Common myeloid progenitor, CD34-positive (primary cell): Measurements from ENCODE around the gene C16orf54.
"Not testable (repeated sequence)": the region's sequence is repeated elsewhere in the genome, so short reads cannot be mapped to it uniquely, and the experiment has no call there.

Experiments
- CTCF ChIA-PET: fragments of 350-600 bp; sonication (Branson Sonifier 250); formaldehyde crosslinking; loops from one replicate; lab custom pipeline; 2021; ENCODE audit warnings: antibody characterized with exemption; lab: Charles Lee
- POLR2A ChIA-PET: fragments of 350-600 bp; sonication (Branson Sonifier 250); formaldehyde crosslinking; loops from one replicate; lab custom pipeline; 2021; ENCODE audit warnings: antibody characterized with exemption; lab: Charles Lee
- DNase-seq, 3 donors: peaks; one replicate each; pipeline versions ENCODE4 v3.0.0 to v3.0.0-alpha.2; 2013
- H3K27ac ChIP-seq, 2 experiments: 1 replicate in 1 of 2; 2 replicates in 1 of 2; pipeline ENCODE4 v1.7.0; 2013; ENCODE audit warnings: inconsistent platforms in 2 of 2, low read length in 2 of 2, mild to moderate bottlenecking in 2 of 2, low read depth in 1 of 2, moderate library complexity in 1 of 2; ENCODE audit not compliant: severe bottlenecking in 2 of 2, insufficient read depth in 1 of 2, poor library complexity in 1 of 2
- H3K27me3 ChIP-seq, 5 experiments: replicated peaks in 2 of 5; 1 replicate in 3 of 5; 2 replicates in 2 of 5; pipeline versions ENCODE4 v1.6.1 to v1.7.0; 2013; ENCODE audit warnings: low read length in 4 of 5, mild to moderate bottlenecking in 2 of 5, moderate library complexity in 2 of 5, inconsistent platforms in 1 of 5; ENCODE audit not compliant: insufficient read depth in 5 of 5, control insufficient read depth in 4 of 5
- H3K36me3 ChIP-seq, 4 experiments: 1 replicate in 2 of 4; 2 replicates in 2 of 4; pipeline versions ENCODE4 v1.6.1 to v1.7.0; 2013; ENCODE audit warnings: low read length in 3 of 4, control low read depth in 1 of 4, mild to moderate bottlenecking in 1 of 4; ENCODE audit not compliant: control insufficient read depth in 4 of 4, insufficient read depth in 4 of 4
- H3K4me1 ChIP-seq, 4 experiments: 1 replicate in 3 of 4; 2 replicates in 1 of 4; pipeline versions ENCODE4 v1.6.1 to v1.7.1; 2013; ENCODE audit warnings: low read length in 3 of 4, mild to moderate bottlenecking in 3 of 4, control low read depth in 1 of 4, inconsistent platforms in 1 of 4, moderate library complexity in 1 of 4; ENCODE audit not compliant: control insufficient read depth in 4 of 4, insufficient read depth in 4 of 4; ENCODE audit errors: control extremely low read depth in 1 of 4
- H3K4me3 ChIP-seq, 7 experiments: 1 replicate in 4 of 7; 2 replicates in 3 of 7; pipeline versions ENCODE4 v1.5.1 to v1.7.0; 2013; ENCODE audit warnings: mild to moderate bottlenecking in 7 of 7, low read length in 6 of 7, moderate library complexity in 6 of 7, inconsistent platforms in 2 of 7, low read depth in 2 of 7, control low read depth in 1 of 7; ENCODE audit not compliant: insufficient read depth in 4 of 7, control insufficient read depth in 1 of 7; ENCODE audit errors: extremely low read depth in 1 of 7
- H3K9me3 ChIP-seq, 5 experiments: 1 replicate in 4 of 5; 2 replicates in 1 of 5; pipeline versions ENCODE4 v1.6.1 to v1.7.1; 2013; ENCODE audit warnings: low read length in 4 of 5, mild to moderate bottlenecking in 2 of 5, inconsistent platforms in 1 of 5, low read depth in 1 of 5, moderate library complexity in 1 of 5; ENCODE audit not compliant: control insufficient read depth in 4 of 5, insufficient read depth in 2 of 5; ENCODE audit errors: control extremely low read depth in 1 of 5
- WGBS: methylation state at CpG from one replicate; pipeline ENCODE4 v1.1.5; 2013; ENCODE audit not compliant: insufficient coverage; 5-methylcytosine and 5-hydroxymethylcytosine counted together

The C16orf54 gene

DNA sequence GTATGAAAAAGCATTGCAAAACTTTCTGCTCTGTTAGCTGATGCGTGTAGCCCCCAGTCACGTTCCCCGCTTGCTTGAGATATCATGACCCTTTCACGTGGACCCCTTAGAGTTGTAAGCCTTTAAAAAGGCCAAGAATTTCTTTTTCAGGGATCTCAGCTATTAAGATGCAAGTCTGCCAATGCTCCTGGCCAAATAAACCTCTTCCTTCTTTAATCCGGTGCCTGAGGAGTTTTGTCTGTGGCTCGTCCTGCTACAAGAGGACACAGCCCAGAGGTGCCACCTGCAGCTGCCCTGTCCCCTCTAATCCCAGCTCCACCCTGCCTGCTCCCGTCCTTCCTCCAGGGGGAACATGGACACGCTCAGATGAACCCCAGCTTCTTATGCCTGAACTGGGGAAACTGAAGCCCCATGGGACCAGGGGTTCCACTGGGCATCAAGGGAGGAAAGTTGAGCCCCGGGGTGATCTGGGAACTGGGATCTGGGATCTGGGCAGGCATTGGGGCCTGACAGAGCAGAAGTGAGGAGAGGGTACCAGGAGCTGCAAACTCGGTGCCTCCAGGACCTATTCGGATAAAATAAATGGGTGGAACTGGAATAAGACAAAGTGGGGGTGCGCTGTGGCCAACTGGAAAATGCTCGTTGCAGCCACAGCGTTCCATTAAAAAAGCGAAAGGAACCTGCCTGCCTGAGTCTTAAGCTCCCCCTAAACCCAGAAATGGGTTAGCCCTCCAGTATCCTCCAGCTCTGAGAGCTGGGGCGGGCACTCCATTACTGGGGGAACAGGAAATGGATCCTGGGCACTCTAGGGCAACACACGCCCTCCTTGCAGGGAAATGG is 47.1 kb downstream of the C16orf54 start:
- ChIA-PET POLR2A (no interaction called here), CTCF (interaction anchor here (0.6 to 5.1 kb wide), 23 partner anchors 10 to 368 kb away, joined by 3 to 46 read pairs (median 4); partner anchors contain the start of genes KIF22, MVP, PAGR1 and SPN)
- H3K36me3 ChIP-seq, result peaks cover 0 to 15% (median 0%) of the 10 kb centered on the region in 4 experiments
- H3K4me3 ChIP-seq, result no peak overlapping the region
- DNase-seq, result no peak
- H3K4me1 ChIP-seq, result peaks cover 0 to 21% (median 14%) of the 10 kb centered on the region in 4 experiments
- H3K27me3 ChIP-seq, result peaks cover 0 to 9% (median 0%) of the 10 kb centered on the region in 5 experiments
- H3K27ac ChIP-seq, result no peak overlapping the region
- H3K9me3 ChIP-seq, result peaks cover 0 to 5% (median 0%) of the 10 kb centered on the region in 5 experiments
- 94% methylated on average over 17 of the region's 17 CpGs for WGBS

DNA sequence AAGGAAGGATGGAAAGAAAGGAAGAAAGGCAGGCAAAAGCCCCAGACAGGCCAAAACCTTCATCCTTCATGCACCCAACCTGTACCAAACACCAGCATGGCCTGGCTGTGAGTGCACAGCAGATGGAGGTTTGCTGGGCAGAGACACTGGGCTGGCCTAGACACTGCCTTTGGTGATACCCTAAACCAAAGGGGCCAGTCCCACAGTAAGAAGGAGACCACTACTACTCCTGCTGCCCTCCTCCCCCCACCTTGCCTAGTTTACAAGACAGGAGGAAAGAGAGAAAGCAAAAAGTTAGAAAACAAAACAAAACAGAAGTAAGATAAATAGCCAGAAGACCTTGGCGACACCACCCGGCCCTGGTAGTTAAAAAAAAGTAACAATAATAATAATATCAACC is 47.7 kb downstream of the C16orf54 start:
- no peak overlapping the region for H3K4me3 ChIP-seq
- H3K36me3 ChIP-seq, result peaks cover 0 to 15% (median 0%) of the 10 kb centered on the region in 4 experiments
- H3K4me1 ChIP-seq, result peaks cover 0 to 21% (median 14%) of the 10 kb centered on the region in 4 experiments
- POLR2A ChIA-PET, result no interaction called here
- no CpG with 5 or more reads among the region's 2 CpGs for WGBS
- H3K27me3 ChIP-seq, result peaks cover 0 to 9% (median 0%) of the 10 kb centered on the region in 5 experiments
- no peak overlapping the region for H3K27ac ChIP-seq
- no peak for DNase-seq
- peaks cover 0 to 5% (median 0%) of the 10 kb centered on the region in 5 experiments for H3K9me3 ChIP-seq
- CTCF ChIA-PET, result interaction anchor here (2.2 to 5.1 kb wide), 4 partner anchors 9 to 121 kb away, joined by 5 to 46 read pairs (median 20); partner anchors contain the start of genes MVP, PAGR1 and SPN

DNA sequence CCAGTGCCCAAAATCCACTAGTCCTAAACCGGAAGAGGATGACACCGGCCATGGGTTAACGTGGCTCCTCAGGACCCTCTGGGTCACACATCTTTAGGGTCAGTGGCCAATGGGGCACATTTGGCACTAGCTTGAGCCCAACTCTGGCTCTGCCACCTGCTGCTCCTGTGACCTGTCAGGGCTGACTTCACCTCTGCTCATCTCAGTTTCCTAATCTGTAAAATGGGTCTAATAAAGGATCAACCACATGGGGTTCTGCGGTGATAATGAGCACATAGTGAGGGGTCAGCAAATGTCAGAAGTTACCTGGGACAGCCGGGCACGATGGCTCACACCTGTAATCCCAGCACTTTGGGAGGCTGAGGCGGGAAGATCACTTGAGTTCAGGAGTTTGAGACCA is 48.4 kb downstream of the C16orf54 start:
- H3K36me3 ChIP-seq, result peaks cover 0 to 15% (median 0%) of the 10 kb centered on the region in 4 experiments
- WGBS, result 100% methylated on average over 5 of the region's 7 CpGs
- no peak overlapping the region for H3K27ac ChIP-seq
- no peak overlapping the region for H3K4me3 ChIP-seq
- peaks cover 0 to 5% (median 0%) of the 10 kb centered on the region in 5 experiments for H3K9me3 ChIP-seq
- H3K27me3 ChIP-seq, result peaks cover 0 to 9% (median 0%) of the 10 kb centered on the region in 5 experiments
- ChIA-PET POLR2A (no interaction called here), CTCF (interaction anchor here (1.6 kb wide), 1 partner anchor 123 kb away, joined by 3 read pairs; the partner anchor contains the start of gene MVP)
- peaks cover 0 to 16% (median 10%) of the 10 kb centered on the region in 4 experiments for H3K4me1 ChIP-seq
- DNase-seq, result no peak

GRCh38 chr16:29696881-29697331 is 48.9 kb downstream of the C16orf54 start:
- POLR2A ChIA-PET, result no interaction called here
- H3K4me3 ChIP-seq, result no peak overlapping the region
- WGBS, result 100% methylated on average over 21 of the region's 21 CpGs
- peaks cover 0 to 7% (median 0%) of the 10 kb centered on the region in 5 experiments for H3K27me3 ChIP-seq
- H3K36me3 ChIP-seq, result peaks cover 0 to 15% (median 0%) of the 10 kb centered on the region in 4 experiments
- no peak for DNase-seq
- peaks cover 0 to 5% (median 0%) of the 10 kb centered on the region in 5 experiments for H3K9me3 ChIP-seq
- no peak overlapping the region for H3K27ac ChIP-seq
- CTCF ChIA-PET, result interaction anchor here (0.8 to 1.9 kb wide), 4 partner anchors 13 to 151 kb away, joined by 3 to 11 read pairs (median 4); partner anchors contain the start of gene MVP
- peaks cover 0 to 12% (median 6%) of the 10 kb centered on the region in 4 experiments for H3K4me1 ChIP-seq

DNA sequence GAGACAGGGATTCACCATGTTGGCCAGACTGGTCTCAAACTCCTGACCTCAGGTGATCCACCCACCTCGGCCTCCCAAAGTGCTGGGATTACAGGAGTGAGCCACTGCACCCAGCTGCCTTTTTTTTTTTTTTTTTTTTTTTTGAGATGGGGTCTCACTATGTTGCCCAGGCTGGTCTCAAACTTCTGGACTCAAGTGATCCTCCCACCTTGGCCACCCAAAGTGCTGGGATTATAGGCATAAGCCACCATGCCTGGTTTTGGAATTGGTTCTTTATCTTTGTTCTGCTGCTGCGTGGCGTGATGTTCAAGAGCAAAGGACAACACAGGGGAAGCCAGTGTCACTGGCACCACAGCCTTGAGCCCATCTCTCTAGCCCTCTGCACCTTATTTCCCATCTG is 50.1 kb downstream of the C16orf54 start:
- H3K27me3 ChIP-seq, H3K4me3 ChIP-seq, H3K4me1 ChIP-seq, DNase-seq, H3K9me3 ChIP-seq, H3K27ac ChIP-seq: not testable (repeated sequence)
- ChIA-PET POLR2A (interaction anchor here (0.6 kb wide), 1 partner anchor 425 kb away, joined by 3 read pairs; no protein-coding TSS in a partner anchor), CTCF (interaction anchor here (1.0 to 1.9 kb wide), 5 partner anchors 14 to 152 kb away, joined by 3 to 11 read pairs (median 3); partner anchors contain the start of genes MVP and SPN)
- WGBS, result 96% methylated on average over 3 of the region's 3 CpGs
- peaks cover 0 to 15% (median 0%) of the 10 kb centered on the region in 4 experiments for H3K36me3 ChIP-seq

DNA sequence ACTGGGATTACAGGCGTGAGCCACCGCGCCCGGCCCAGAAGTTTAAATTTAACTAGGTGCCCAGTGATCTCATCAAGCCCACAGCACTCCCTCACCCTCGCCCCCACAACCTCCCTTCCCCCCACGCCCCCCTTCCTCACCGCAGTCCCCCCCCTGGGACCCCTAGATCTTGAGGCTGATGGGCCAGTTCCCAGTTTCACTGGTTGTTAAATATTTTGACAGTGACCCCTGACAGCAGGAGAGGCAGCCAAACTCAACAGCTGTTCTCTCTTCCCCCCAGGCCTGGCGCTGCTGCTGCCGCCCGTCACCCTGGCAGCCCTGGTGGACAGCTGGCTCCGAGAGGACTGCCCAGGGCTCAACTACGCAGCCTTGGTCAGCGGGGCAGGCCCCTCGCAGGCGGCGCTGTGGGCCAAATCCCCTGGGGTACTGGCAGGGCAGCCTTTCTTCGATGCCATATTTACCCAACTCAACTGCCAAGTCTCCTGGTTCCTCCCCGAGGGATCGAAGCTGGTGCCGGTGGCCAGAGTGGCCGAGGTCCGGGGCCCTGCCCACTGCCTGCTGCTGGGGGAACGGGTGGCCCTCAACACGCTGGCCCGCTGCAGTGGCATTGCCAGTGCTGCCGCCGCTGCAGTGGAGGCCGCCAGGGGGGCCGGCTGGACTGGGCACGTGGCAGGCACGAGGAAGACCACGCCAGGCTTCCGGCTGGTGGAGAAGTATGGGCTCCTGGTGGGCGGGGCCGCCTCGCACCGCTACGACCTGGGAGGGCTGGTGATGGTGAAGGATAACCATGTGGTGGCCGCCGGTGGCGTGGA is 51.2 kb downstream of the C16orf54 start:
- CTCF ChIA-PET, result interaction anchor here (0.9 to 1.7 kb wide), 5 partner anchors 10 to 53 kb away, joined by 3 read pairs; no protein-coding TSS in a partner anchor
- Histone ChIP-seq H3K4me1 (peaks cover 0 to 9% (median 7%) of the 10 kb centered on the region in 4 experiments), H3K4me3 (no peak overlapping the region), H3K36me3 (peaks cover 0 to 19% (median 0%) of the 10 kb centered on the region in 4 experiments), H3K27ac (no peak overlapping the region), H3K9me3 (peaks cover 0 to 5% (median 0%) of the 10 kb centered on the region in 5 experiments), H3K27me3 (no peaks in the 10 kb centered on the region)
- POLR2A ChIA-PET, result no interaction called here
- no peak for DNase-seq
- 97% methylated on average over 31 of the region's 41 CpGs for WGBS
